Gastroesophageal sphincter (tissue), 3 donors: ENCODE results near the gene NFYB.

Source experiments
- POLR2A ChIP-seq, 2 donors: fragments of 450-650 bp; IDR thresholded peaks; one replicate each; pipeline ENCODE4 v1.6.1; 2017; ENCODE audit warnings: antibody characterized with exemption in 2 of 2, mild to moderate bottlenecking in 2 of 2, moderate library complexity in 1 of 2
- TF ChIP-seq, protein P1 (sequence below), 4 experiments: fragments of 200-600 bp in 2 of 4; fragments of 450-650 bp in 2 of 4; sonication (generic) in 1 of 4; IDR thresholded peaks; one replicate each; pipeline ENCODE4 v1.5.1; 2017 to 2019; ENCODE audit warnings: antibody characterized with exemption in 4 of 4, mild to moderate bottlenecking in 2 of 4, moderate library complexity in 2 of 4

DNA sequence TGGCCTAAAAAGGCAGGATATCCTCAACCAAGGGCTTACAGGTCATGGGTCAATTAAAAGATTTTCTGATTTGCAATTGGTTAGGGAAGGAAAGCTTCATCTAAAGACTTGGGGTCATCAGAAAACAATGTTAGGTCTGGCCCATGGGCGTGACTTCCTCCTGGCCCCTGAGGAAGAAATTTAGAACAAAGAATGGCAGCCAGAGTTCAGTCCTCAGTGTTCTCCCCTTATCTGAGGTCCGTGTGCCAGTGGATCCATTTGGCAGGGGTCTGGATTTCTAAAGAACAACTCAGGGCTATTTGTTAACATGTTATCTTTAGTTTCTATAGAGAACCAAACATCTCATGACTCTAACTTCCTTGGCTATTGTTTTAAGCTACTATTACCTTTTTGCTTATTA lies 27.8 kb upstream of the NFYB start:
- TF ChIP-seq, protein P1, sequence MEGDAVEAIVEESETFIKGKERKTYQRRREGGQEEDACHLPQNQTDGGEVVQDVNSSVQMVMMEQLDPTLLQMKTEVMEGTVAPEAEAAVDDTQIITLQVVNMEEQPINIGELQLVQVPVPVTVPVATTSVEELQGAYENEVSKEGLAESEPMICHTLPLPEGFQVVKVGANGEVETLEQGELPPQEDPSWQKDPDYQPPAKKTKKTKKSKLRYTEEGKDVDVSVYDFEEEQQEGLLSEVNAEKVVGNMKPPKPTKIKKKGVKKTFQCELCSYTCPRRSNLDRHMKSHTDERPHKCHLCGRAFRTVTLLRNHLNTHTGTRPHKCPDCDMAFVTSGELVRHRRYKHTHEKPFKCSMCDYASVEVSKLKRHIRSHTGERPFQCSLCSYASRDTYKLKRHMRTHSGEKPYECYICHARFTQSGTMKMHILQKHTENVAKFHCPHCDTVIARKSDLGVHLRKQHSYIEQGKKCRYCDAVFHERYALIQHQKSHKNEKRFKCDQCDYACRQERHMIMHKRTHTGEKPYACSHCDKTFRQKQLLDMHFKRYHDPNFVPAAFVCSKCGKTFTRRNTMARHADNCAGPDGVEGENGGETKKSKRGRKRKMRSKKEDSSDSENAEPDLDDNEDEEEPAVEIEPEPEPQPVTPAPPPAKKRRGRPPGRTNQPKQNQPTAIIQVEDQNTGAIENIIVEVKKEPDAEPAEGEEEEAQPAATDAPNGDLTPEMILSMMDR (IDR thresholded peaks at IDR 0.05), result no peak
- TF ChIP-seq POLR2A (IDR thresholded peaks at IDR 0.05), result no peak
